GM18520 (cell line): ENCODE results near the gene SLC43A3.

ENCODE experiments used
- ATAC-seq: cut with Tn5 transposase; IDR thresholded peaks from one replicate; pipeline ENCODE4 v1.9.1; 2021; ENCODE audit not compliant: unreplicated experiment

SLC43A3 gene

DNA sequence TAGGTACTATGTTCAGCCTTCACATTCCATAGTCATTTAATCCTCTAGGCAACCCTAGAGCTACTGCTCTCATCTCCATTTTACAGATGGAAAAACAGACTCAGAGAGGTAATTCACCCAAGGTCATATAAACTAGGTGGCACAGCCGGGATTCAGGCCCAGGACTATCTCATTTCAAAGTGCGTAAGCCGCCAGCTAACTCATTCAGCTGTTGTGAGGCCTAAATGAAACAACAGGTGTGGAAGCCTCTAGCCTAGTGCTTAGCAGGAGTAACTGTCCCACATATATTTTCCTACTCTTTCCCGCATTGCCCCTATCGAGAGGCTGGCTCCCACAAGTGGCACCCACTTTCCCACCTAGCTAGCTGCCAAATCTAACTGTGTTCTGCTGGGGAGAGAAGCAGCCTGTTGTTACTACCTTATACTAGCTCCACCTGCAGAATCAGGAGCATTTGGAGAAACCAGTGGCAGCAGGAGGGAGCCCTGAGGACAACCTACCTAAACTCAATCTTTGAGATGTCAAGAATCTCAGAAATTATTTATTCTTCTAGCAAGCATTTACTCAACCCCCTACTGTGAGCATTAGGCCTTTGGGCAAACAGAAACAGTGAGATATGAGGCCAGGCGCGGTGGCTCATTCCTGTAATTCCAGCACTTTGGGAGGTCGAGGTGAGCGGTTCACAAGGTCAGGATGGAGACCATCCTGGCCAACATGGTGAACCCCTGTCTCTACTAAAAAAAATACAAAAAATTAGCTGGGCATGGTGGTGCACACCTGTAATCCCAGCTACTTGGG lies 66.8 kb downstream of the SLC43A3 start:
- ATAC-seq, result no peak

DNA sequence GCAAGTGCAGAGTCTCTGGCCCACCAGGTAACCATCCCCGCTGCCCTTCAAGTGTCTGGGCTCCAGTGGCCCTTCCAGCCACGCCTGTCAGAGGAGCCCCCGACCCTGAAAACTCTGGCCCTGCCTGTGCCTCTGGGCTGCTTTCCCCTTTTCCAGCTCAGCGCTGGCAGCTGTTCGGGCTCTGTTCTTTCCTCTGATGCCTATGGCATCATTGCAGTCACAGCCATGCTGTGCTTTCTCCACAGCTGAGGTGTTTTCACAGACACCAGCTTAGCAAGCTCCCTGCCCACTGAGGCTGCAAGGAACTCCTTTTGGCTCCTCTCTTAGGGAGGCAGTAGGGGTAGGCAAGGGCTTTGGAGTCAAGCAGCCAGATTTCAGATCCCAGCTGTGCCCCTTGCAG lies 67.5 kb downstream of the SLC43A3 start:
- no peak for ATAC-seq

DNA sequence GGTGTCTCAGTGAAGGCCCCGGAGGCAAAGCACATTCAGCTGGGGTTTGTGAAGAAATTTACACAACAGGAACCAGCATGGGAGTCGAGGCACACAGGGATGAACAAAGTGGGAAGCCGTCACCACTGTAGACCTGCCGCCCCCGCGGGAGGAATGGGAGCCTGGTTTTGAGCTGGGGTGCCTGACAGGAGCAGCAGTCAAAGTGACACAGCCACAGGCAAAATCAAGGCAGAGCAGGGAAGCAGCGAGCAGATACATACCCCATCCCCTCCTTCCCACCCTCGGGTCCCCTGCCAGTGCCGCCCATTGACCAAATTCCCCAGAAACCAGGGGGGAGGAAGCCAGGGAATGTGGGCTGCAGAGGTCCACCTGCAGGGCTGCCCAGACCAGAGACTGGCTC lies 67.9 kb downstream of the SLC43A3 start:
- no peak for ATAC-seq

DNA sequence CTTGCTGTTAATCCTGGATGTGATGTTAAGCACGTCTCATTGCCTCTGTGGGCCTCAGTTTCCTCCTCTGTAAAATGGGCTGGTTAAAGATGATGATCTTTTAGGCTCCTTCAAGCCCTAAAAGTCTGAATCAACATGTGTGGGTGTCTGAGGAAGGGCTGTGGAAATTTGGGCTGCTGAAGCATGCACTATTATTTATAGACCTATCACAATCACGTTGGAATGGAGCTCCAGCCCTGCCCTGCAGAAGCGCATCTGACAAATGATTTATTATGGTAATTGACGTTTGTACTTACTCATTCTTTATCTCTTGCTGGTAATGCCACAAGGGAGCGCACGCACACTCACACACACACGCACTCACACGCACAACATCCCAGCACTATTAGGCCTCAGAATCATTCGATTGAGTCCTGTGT lies 68.4 kb downstream of the SLC43A3 start:
- no peak for ATAC-seq

DNA sequence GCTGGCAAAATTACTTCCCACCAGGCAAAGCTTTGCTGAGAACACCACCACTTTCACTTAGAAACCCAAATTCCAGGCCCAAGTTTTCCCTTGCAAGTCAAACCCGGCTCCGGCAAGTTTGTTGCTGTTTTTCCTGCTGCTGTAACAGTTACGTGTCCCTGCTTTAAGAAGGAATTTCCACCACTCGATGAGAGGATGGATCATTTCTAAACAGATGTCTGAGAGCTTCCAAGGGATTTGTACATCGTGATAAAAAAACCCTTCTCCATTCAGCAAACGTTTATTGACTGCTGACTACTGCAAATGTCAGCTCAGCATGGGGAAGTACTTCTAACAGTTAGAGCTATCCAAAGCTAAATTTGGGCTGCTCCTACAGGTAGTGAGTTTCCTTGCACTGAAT lies 69.1 kb downstream of the SLC43A3 start:
- no peak for ATAC-seq

DNA sequence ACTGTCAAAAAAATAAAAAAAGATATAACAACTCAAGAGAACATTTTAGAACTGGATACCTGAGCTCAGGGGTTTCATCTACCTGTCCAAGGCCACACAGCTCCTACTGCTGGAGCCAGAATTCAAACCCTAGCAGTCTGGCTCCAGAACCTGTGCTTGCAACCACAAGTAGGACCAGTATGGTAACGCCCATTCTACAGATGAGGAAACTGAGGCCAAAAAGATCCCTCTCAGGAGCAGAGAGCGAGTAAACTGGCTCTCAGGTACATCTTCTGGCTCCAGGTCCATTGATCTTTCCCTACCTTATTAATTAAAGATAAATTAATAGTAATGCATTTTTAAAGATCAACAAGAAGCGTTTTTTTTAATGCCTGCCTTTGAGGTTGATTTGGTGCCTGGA lies 69.6 kb downstream of the SLC43A3 start:
- no peak for ATAC-seq
